ENCODE data around the gene BEST2.

GRCh38 chr19:12715102-12715501 is 36.5 kb upstream of the BEST2 start:
- TF ChIP-seq, protein P1, sequence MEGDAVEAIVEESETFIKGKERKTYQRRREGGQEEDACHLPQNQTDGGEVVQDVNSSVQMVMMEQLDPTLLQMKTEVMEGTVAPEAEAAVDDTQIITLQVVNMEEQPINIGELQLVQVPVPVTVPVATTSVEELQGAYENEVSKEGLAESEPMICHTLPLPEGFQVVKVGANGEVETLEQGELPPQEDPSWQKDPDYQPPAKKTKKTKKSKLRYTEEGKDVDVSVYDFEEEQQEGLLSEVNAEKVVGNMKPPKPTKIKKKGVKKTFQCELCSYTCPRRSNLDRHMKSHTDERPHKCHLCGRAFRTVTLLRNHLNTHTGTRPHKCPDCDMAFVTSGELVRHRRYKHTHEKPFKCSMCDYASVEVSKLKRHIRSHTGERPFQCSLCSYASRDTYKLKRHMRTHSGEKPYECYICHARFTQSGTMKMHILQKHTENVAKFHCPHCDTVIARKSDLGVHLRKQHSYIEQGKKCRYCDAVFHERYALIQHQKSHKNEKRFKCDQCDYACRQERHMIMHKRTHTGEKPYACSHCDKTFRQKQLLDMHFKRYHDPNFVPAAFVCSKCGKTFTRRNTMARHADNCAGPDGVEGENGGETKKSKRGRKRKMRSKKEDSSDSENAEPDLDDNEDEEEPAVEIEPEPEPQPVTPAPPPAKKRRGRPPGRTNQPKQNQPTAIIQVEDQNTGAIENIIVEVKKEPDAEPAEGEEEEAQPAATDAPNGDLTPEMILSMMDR (conservative IDR thresholded peaks at IDR 0.05 in 1 of 2, IDR thresholded peaks at IDR 0.05 in 1 of 2; ENCODE audit: low read depth in 1 of 2, low read length in 2 of 2) = no peak
- no peak for TF ChIP-seq EZH2 (IDR thresholded peaks at IDR 0.05; ENCODE audit: low read length, missing control alignments)

All from fibroblast of lung (primary cell).